GM18526 (cell line): ENCODE data around the gene DNASE2.

Experiments used
- POLR2A ChIP-seq: IDR thresholded peaks from 3 replicates; pipeline ENCODE4 v1.6.1; 2011; ENCODE audit not compliant: insufficient read length; ENCODE audit errors: extremely low read depth

The DNASE2 gene

GRCh38 chr19:12881172-12881808, at the start of gene DNASE2:
TSS of gene DNASE2 (minus strand) at chr19:12881449. CDS start at chr19:12881375, 74 bp downstream.
- peak; percentile 88 for TF ChIP-seq POLR2A

- no peak for TF ChIP-seq POLR2A
Measured at GRCh38 chr19:12930002-12930645, 48.9 kb upstream of the DNASE2 start.

GRCh38 chr19:12924621-12925310, 43.5 kb upstream of the DNASE2 start:
- no peak for TF ChIP-seq POLR2A

GRCh38 chr19:12922959-12923358, 41.7 kb upstream of the DNASE2 start:
- no peak for TF ChIP-seq POLR2A

GRCh38 chr19:12921047-12921446, 39.8 kb upstream of the DNASE2 start:
- TF ChIP-seq POLR2A, result no peak

- no peak for TF ChIP-seq POLR2A
Measured at GRCh38 chr19:12918253-12918652, 37.0 kb upstream of the DNASE2 start.

GRCh38 chr19:12913851-12914690, 32.8 kb upstream of the DNASE2 start:
- TF ChIP-seq POLR2A, result no peak

GRCh38 chr19:12913011-12913561, 31.8 kb upstream of the DNASE2 start:
- TF ChIP-seq POLR2A, result no peak

GRCh38 chr19:12912571-12912970, 31.3 kb upstream of the DNASE2 start:
- TF ChIP-seq POLR2A, result no peak

GRCh38 chr19:12907166-12907565, 25.9 kb upstream of the DNASE2 start:
- no peak for TF ChIP-seq POLR2A

GRCh38 chr19:12899891-12900518, 18.8 kb upstream of the DNASE2 start:
- TF ChIP-seq POLR2A, result no peak

- TF ChIP-seq POLR2A, result no peak
Measured at GRCh38 chr19:12896460-12896859, 15.2 kb upstream of the DNASE2 start.

GRCh38 chr19:12893582-12893981, 12.3 kb upstream of the DNASE2 start:
- TF ChIP-seq POLR2A, result no peak

GRCh38 chr19:12891553-12892021, 10.3 kb upstream of the DNASE2 start:
- no peak for TF ChIP-seq POLR2A
